GM20431 (cell line): ENCODE data around the gene PTPRM.

ENCODE experiments used
- in situ Hi-C: fragments of 300-500 bp; cut with MseI, MboI; formaldehyde crosslinking; loops from one replicate; pipeline ENCODE4 v1.15.0; 2020; ENCODE audit warnings: low sequenced_read_pairs; ENCODE audit not compliant: unreplicated experiment

PTPRM gene

GRCh38 chr18:7824970-7825369 lies 257.9 kb downstream of the PTPRM start:
- in situ Hi-C loops, result no loop called here

GRCh38 chr18:7830468-7830867 lies 263.4 kb downstream of the PTPRM start:
- in situ Hi-C loops, result no loop called here

- in situ Hi-C loops, result no loop called here
Measured at GRCh38 chr18:7839548-7839947, 272.4 kb downstream of the PTPRM start.

- in situ Hi-C loops, result no loop called here
Measured at GRCh38 chr18:7840411-7840810, 273.3 kb downstream of the PTPRM start.

GRCh38 chr18:7844017-7844416 lies 276.9 kb downstream of the PTPRM start:
- in situ Hi-C loops, result no loop called here

- in situ Hi-C loops, result no loop called here
Measured at GRCh38 chr18:7844418-7844817, 277.3 kb downstream of the PTPRM start.

- in situ Hi-C loops, result no loop called here
Measured at GRCh38 chr18:7846335-7846734, 279.2 kb downstream of the PTPRM start.

- in situ Hi-C loops, result no loop called here
Measured at GRCh38 chr18:7847357-7848053, 280.4 kb downstream of the PTPRM start.

GRCh38 chr18:7848054-7848412 lies 280.9 kb downstream of the PTPRM start:
- in situ Hi-C loops, result no loop called here

GRCh38 chr18:7850446-7850845 lies 283.3 kb downstream of the PTPRM start:
- in situ Hi-C loops, result no loop called here

GRCh38 chr18:7855028-7855427 lies 287.9 kb downstream of the PTPRM start:
- in situ Hi-C loops, result no loop called here

- in situ Hi-C loops, result no loop called here
Measured at GRCh38 chr18:7855671-7856070, 288.6 kb downstream of the PTPRM start.

GRCh38 chr18:7856116-7856515 lies 289.0 kb downstream of the PTPRM start:
- in situ Hi-C loops, result no loop called here

GRCh38 chr18:7856733-7857132 lies 289.6 kb downstream of the PTPRM start:
- in situ Hi-C loops, result no loop called here

GRCh38 chr18:7857562-7857961 lies 290.4 kb downstream of the PTPRM start:
- in situ Hi-C loops, result no loop called here

- in situ Hi-C loops, result no loop called here
Measured at GRCh38 chr18:7859122-7859521, 292.0 kb downstream of the PTPRM start.

GRCh38 chr18:7870266-7870665 lies 303.1 kb downstream of the PTPRM start:
- in situ Hi-C loops, result no loop called here

GRCh38 chr18:7870855-7871254 lies 303.7 kb downstream of the PTPRM start:
- in situ Hi-C loops, result no loop called here

- in situ Hi-C loops, result no loop called here
Measured at GRCh38 chr18:7871560-7872456, 304.7 kb downstream of the PTPRM start.

GRCh38 chr18:7872569-7872968 lies 305.5 kb downstream of the PTPRM start:
- in situ Hi-C loops, result no loop called here

- in situ Hi-C loops, result no loop called here
Measured at GRCh38 chr18:7873316-7873715, 306.2 kb downstream of the PTPRM start.
